OCI-LY7 (cell line): ENCODE results near the gene METTL24. TPM values are rescaled to one million over a fixed set of nuclear protein-coding genes. Genes with fewer than 3 reads are reported as not detected.

Experiments
- BruUV-seq: library from RNA; stranded (reverse); fragments of 400-500 nt; replicated peaks from 2 replicates; lab custom pipeline; 2021; lab: Mats Ljungman, UMichigan
- CTCF ChIA-PET: fragments of 300-600 bp; sonication (Branson Sonifier 250); formaldehyde crosslinking; loops from one replicate; lab custom pipeline; 2022; ENCODE audit warnings: antibody characterized with exemption; ENCODE audit not compliant: unreplicated experiment; lab: Charles Lee
- POLR2A ChIA-PET: fragments of 300-600 bp; sonication (Branson Sonifier 250); formaldehyde crosslinking; loops from one replicate; lab custom pipeline; 2022; ENCODE audit warnings: antibody characterized with exemption; lab: Charles Lee
- DNase-seq: peaks from one replicate; pipeline ENCODE4 v3.0.0-alpha.2; 2015; ENCODE audit warnings: low spot score
- H2AFZ ChIP-seq: fragments of 200-600 bp; sonication (generic), shearing (Covaris generic); 2 replicates; pipeline ENCODE4 v1.6.1; 2014; ENCODE audit warnings: mild to moderate bottlenecking, antibody characterized with exemption, low read length, moderate library complexity
- H3K27ac ChIP-seq: fragments of 200-600 bp; sonication (generic); 2 replicates; pipeline ENCODE4 v1.5.1; 2014; ENCODE audit warnings: mixed run types, low read depth, mild to moderate bottlenecking, moderate library complexity, low read length, inconsistent platforms; ENCODE audit not compliant: poor library complexity, severe bottlenecking
- H3K36me3 ChIP-seq: fragments of 200-600 bp; sonication (generic); 2 replicates; pipeline ENCODE4 v1.6.1; 2014; ENCODE audit warnings: mild to moderate bottlenecking, antibody characterized with exemption, low read length, moderate library complexity, mixed read lengths; ENCODE audit not compliant: insufficient read depth
- H3K4me1 ChIP-seq: fragments of 200-600 bp; sonication (generic); 2 replicates; pipeline ENCODE4 v1.5.1; 2014; ENCODE audit warnings: mild to moderate bottlenecking, low read length; ENCODE audit not compliant: insufficient read depth, poor library complexity, severe bottlenecking
- H3K4me2 ChIP-seq: fragments of 200-600 bp; sonication (generic); 2 replicates; pipeline ENCODE4 v1.6.1; 2014; ENCODE audit warnings: mild to moderate bottlenecking, low read length
- H3K4me3 ChIP-seq: fragments of 200-600 bp; sonication (generic); 2 replicates; pipeline ENCODE4 v1.5.1; 2014; ENCODE audit warnings: mild to moderate bottlenecking, low read depth, low read length; ENCODE audit not compliant: poor library complexity, severe bottlenecking
- H3K79me2 ChIP-seq: fragments of 200-600 bp; sonication (generic); 2 replicates; pipeline ENCODE4 v1.6.1; 2016; ENCODE audit warnings: low read depth, mild to moderate bottlenecking, low read length, moderate library complexity, mixed read lengths; ENCODE audit not compliant: insufficient read depth
- H3K9me2 ChIP-seq: fragments of 200-600 bp; sonication (generic); 2 replicates; pipeline ENCODE4 v1.6.1; 2016; ENCODE audit warnings: mild to moderate bottlenecking, low read length, mixed read lengths; ENCODE audit not compliant: insufficient read depth
- H3K9me3 ChIP-seq: fragments of 200-600 bp; sonication (generic); 2 replicates; pipeline ENCODE4 v1.6.1; 2014; ENCODE audit warnings: mild to moderate bottlenecking, mixed run types, low read length, mixed read lengths
- H4K20me1 ChIP-seq: fragments of 200-600 bp; sonication (generic); 2 replicates; pipeline ENCODE4 v1.6.1; 2014; ENCODE audit warnings: mild to moderate bottlenecking, antibody characterized with exemption, low read length, moderate library complexity, mixed read lengths; ENCODE audit not compliant: insufficient read depth
- CTCF ChIP-seq: fragments of 200-600 bp; sonication (generic); conservative IDR thresholded peaks from 2 replicates; pipeline ENCODE4 v1.5.1; 2014; ENCODE audit warnings: mild to moderate bottlenecking, antibody characterized with exemption, low read length, moderate library complexity, mixed read lengths
- EZH2phosphoT487 ChIP-seq: fragments of 200-600 bp; sonication (generic); IDR thresholded peaks from 2 replicates; pipeline ENCODE4 v1.6.1; 2018; ENCODE audit warnings: low read depth, borderline replicate concordance, mild to moderate bottlenecking, mixed run types, antibody characterized with exemption, low read length, moderate library complexity, mixed read lengths
- intact Hi-C: fragments of 100-400 bp; cut with micrococcal nuclease; formaldehyde crosslinking; loops from one replicate; pipeline ENCODE4 v1.10.0; 2022; ENCODE audit not compliant: unreplicated experiment
- total RNA-seq, 2 experiments: library from RNA; depleted of rRNA in 1 of 2; stranded (reverse); fragments of >200 nt in 1 of 2; shearing (Covaris generic) in 1 of 2; gene quantifications; 2 replicates each; pipeline ENCODE4 v1.2.3, GENCODE V29; 2014 to 2022

Gene METTL24
- total RNA-seq, 2 experiments from 2014 or later: not detected

- Histone ChIP-seq H3K9me2 (no peaks in the 10 kb centered on the region), H3K79me2 (no peaks in the 10 kb centered on the region), H2AFZ (no peak overlapping the region), H3K4me1 (no peaks in the 10 kb centered on the region), H3K9me3 (no peaks in the 10 kb centered on the region), H3K4me2 (no peak overlapping the region), H4K20me1 (no peaks in the 10 kb centered on the region), H3K4me3 (no peak overlapping the region), H3K36me3 (no peaks in the 10 kb centered on the region), H3K27ac (no peak overlapping the region)
- TF ChIP-seq EZH2phosphoT487 (no peak), CTCF (no peak)
- CTCF ChIA-PET: no interaction called here
- DNase-seq: no peak
- POLR2A ChIA-PET: interaction anchor here (0.5 kb wide), 1 partner anchor 46 kb away, joined by 9 read pairs; no protein-coding TSS in a partner anchor
- intact Hi-C loops: no loop called here
- no TSS peak for BruUV-seq
Measured at GRCh38 chr6:110364364-110365105, 6.4 kb upstream of the METTL24 start.

GRCh38 chr6:110363748-110364147 is 5.6 kb upstream of the METTL24 start:
- no peak overlapping the region for H3K4me2 ChIP-seq
- DNase-seq: no peak
- H3K9me3 ChIP-seq: no peaks in the 10 kb centered on the region
- no TSS peak for BruUV-seq
- H3K36me3 ChIP-seq: no peaks in the 10 kb centered on the region
- no peak for TF ChIP-seq CTCF
- TF ChIP-seq EZH2phosphoT487: no peak
- no peaks in the 10 kb centered on the region for H3K9me2 ChIP-seq
- CTCF ChIA-PET: no interaction called here
- H3K4me1 ChIP-seq: no peaks in the 10 kb centered on the region
- POLR2A ChIA-PET: no interaction called here
- intact Hi-C loops: no loop called here
- H2AFZ ChIP-seq: no peak overlapping the region
- H3K27ac ChIP-seq: no peak overlapping the region
- no peaks in the 10 kb centered on the region for H3K79me2 ChIP-seq
- no peak overlapping the region for H3K4me3 ChIP-seq
- H4K20me1 ChIP-seq: no peaks in the 10 kb centered on the region

- no peak for DNase-seq
- H3K4me2 ChIP-seq: no peak overlapping the region
- POLR2A ChIA-PET: no interaction called here
Measured at GRCh38 chr6:110360676-110361075, 2.5 kb upstream of the METTL24 start.

More at GRCh38 chr6:110360676-110361075, 2.5 kb upstream of the METTL24 start:
- CTCF ChIA-PET: no interaction called here
- Histone ChIP-seq H3K4me3 (no peak overlapping the region), H3K4me1 (no peaks in the 10 kb centered on the region), H3K9me3 (no peaks in the 10 kb centered on the region), H3K36me3 (no peaks in the 10 kb centered on the region), H3K27ac (no peak overlapping the region), H4K20me1 (no peaks in the 10 kb centered on the region), H3K79me2 (no peaks in the 10 kb centered on the region), H2AFZ (no peak overlapping the region), H3K9me2 (no peaks in the 10 kb centered on the region)
- no peak for TF ChIP-seq EZH2phosphoT487
- TF ChIP-seq CTCF: no peak
- no TSS peak for BruUV-seq
- intact Hi-C loops: no loop called here
